HG03039 (cell line): ENCODE measurements around the gene FZD8.

ENCODE experiments used
- ATAC-seq: cut with Tn5 transposase; IDR thresholded peaks from one replicate; pipeline ENCODE4 v1.9.1; 2021; ENCODE audit warnings: mild to moderate bottlenecking, moderate library complexity; ENCODE audit not compliant: unreplicated experiment

Gene FZD8

DNA sequence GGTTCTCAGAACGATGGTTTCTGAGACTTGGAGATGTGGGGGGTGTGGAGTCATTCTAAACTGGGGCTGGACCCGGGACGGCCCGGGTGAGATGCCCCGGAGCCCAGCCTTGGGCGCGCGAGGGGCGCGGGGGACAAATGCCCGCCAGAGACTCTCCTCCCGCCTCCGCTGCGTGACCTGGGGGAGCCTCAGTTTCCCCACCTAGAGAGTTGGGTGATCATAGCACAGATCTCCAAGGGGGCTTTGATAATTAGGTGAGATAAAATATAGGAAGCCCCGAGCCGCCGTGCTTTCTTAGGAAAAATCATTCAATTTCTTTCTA lies 658 bp upstream of the FZD8 start:
- no peak for ATAC-seq

DNA sequence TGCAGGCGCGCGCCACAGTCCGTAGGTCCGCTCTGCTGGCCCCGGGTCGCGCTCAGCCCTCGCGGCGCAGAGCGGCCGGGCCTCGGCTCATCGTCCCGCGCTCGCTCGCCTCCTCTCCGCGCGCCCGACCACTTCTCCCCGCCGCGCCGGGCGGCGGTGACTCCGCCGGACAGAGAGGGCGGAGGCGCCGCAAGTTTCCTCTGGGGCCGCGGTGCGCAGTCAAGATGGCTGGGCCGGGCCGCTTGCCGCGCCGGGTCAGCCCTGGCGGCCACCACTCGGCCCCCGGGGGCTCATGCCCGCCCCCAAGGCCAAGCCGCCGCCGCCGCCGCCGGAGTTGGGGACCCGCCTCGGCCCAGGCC lies 441 bp downstream of the FZD8 start:
- ATAC-seq, result peak; percentile 18

DNA sequence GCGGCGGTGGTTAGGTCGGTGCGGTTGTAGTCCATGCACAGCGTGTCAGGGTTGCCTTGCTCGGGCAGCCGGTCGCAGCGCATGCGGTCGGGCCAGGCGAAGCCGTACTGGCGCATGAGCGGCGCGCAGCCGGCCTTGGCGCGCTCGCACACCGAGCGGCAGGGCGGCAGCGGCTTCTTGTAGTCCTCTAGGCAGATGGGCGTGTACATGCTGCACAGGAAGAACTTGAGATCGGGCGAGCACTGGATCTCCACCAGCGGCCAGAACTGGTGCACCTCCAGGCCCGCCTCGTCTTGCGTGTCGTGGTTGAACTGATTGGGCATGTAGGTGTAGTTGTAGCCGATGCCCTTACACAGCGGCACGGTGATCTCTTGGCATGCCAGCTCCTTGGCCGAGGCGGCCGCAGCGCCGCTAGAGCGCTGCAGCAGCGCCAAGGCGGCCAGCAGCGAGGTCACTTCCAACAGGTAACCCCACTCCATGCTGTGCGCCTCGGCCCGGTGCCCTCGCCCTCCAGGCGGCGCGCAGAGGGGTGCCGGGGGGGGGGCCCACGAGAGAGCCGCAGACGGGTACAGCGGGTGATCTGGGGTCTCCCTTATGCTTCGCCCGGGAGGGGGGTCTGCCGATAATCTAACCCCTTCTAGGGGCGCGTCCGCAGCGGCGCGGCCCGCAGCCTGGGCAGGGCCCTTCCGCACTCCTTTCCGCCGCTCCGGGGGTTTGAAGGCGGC lies 983 bp downstream of the FZD8 start:
- peak; percentile 34 for ATAC-seq

DNA sequence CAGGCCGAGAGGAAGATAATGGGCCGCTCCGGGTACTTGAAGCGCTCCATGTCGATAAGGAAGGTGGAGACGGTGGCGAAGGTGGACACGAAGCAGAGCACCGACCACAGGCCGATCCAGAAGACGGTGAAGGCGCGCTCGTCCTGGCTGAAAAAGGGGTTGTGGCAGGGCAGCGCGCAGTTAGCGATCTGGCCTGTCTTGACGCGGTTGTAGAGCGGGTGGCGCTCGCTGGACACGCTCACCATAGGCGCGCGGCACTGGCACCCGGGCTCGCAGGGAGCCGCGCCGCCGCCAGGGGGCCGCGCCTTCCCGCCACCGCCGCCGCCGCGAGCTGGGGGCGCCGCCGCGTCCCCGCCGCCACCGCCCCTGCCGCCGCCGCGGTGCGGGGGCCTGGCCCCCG lies 1.6 kb downstream of the FZD8 start:
- ATAC-seq, result peak; percentile 41

DNA sequence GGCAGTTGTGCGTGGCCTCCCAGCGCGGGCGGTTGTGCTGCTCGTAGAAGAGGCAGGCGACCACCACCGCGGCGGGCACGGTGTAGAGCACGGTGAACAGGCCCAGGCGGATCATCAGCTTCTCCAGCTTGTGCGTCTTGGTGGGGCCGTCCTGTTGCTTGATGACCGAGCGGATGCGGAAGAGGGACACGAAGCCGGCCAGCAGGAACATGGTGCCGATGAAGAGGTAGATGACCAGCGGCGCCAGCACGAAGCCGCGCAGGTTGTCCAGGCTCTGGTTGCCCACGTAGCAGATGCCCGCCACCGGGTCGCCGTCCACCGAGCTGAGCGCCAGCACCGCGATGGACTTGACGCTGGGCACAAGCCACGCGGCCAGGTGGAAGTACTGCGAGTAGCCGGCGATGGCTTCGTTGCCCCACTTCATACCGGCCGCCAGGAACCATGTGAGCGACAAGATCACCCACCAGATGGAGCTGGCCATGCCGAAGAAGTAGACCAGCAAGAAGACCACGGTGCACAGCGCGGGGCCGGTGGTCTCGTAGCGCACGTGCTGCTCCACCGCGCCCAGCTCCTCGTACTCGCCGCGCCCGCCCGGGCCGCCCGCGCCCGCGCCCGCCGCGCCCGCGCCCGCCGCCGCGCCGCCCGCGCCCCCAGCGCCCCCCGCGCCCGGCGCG lies 2.2 kb downstream of the FZD8 start:
- no peak for ATAC-seq

DNA sequence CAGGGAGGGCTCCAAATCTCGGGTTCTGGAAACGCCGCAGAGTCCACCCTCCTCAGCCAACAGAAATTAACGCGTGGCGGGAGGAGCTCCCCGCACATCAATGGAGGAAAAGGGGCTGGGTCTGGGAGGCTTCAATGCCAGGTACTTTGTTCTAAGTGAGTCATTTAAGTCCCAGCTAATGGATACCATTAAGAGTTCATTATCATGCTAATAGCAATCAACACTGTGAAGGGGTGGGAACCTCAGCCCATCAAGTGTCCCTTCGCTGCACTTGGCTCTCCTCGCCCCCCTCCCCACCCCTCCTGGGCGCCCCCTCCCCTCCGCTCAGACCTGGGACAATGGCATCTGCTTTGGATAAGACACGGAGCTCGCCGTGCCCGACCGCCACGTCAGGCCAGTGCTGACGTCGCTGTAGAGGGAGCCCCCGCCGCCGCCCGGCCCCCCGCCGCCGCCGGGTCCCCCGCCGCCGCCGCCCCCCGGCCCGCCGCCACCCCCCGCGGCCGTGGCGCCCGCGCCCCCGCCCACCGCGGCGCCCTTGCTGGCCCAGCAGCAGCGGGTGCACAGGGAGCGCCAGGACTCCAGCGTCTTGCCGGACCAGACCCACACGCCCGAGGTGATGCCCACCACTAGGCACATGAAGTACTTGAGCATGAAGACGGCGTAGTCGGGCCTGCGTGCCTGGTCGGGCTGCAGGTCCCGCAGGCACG lies 2.9 kb downstream of the FZD8 start:
- ATAC-seq, result no peak

DNA sequence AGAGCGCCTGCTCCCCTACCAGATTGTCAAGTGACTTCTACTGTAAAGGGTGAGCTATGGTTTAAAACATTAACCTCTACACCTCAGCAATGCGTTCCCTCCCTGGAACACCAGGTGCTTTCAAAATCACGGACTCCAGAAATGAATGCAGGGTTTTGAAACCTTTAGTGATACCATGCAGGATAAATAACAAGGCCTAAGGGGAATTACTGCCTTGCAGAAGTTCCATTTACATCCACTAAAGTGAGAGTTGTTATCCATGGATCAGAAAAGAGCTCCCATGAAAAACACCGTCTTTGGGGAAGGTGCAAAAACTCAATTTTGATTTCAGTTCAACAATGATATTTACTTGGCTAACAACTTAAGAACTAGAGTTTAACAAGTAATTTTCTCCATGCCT lies 4.0 kb downstream of the FZD8 start:
- ATAC-seq, result no peak

DNA sequence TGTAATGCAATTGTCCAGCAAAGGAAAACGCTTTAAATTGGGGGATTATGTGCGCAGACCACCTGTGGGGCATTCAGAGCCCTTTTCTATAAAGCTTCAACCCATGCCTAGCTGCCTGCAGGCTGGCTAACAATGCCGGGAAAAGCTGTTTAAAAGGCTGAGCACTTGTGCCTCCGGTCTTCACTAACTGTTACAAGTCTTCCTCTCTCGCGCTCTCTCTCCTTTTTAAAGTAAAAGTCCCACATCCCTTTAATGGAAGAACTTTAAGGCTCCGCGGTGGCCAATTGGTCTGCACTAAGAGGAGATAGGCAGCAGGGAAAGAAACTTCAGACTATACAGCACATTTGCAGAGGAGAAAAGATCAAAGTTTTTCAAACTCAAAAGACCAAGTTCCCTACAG lies 4.6 kb downstream of the FZD8 start:
- ATAC-seq, result no peak

DNA sequence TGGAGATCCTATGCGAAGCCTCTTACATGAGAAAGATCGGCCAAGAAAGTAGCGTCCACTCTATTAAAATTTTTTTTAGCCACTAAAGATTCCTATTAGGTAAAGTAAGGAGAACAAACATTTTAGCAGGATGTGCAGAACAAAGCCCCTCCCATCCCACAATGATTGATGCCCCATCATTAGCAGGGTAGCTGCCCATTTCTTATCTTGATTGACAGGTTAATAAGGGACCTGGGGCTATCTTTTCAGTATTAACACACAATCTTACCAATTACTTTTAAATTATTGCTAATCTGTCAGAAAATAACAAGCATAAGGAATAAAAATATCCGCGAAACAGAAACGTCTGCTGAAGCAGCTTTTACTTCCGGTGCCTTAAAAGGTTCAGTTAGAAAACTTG lies 5.1 kb downstream of the FZD8 start:
- ATAC-seq, result no peak

DNA sequence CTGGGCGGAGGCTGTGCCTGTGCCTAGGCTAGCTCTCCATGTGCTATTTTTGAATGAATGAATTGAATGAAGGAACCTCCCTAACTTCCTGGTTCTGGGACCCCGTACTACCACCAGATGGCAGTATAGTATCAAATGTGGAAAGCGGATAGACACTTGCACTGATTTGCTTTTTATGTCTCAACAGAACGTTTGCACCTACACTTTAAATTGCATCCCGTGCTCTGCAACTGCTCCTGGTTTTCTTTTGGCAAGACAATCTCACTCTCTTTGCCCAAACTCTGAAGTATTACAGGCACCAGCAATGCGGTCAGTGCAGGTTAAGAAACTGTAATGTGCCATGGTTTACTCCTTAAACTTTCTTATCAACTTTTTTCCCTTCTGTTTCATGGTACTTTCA lies 6.5 kb downstream of the FZD8 start:
- peak; percentile 86 for ATAC-seq

DNA sequence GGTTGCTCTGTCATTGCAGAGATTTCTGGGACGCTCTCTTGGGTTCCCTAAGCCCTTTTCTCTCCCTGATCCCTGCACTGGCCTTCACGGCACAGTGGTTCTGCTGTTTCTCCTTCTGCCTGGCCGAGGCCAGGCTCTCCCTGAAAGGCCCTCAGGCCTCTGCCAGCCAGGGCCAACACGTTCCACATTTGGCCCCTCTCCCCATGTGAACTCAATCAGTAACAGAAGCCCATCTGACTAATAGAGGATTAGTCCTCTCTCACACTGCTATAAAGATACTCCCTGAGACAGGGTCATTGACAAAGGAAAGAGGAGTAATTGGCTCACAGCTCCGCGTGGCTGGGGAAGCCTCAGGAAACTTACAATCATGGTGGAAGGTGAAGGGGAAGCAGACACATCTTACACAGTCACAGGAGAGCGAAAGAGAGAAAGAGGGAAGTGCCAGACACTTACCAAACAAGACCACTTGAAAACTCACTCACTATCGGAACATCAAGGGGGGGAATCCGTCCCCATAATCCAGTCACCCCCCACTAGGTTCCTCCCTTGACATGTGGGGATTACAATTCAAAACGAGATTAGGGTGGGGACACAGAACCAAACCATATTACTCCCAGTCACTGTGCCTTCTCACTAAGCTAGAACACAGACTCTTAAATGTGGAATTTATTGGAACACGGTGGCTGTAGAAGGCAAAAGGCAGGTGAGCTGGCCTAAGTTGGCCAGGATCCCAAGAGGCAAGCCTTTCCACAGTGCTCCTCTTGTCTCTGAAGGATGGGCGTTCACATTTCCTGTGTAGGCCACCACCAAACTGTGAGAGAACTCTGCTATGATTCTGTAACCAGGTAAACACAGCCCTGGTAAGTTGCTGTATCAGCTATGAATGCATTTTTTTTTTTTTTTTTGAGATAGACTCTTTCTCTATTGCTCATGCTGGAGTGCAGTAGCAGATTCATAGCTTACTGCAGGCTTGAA lies 8.8 kb downstream of the FZD8 start:
- ATAC-seq, result no peak

DNA sequence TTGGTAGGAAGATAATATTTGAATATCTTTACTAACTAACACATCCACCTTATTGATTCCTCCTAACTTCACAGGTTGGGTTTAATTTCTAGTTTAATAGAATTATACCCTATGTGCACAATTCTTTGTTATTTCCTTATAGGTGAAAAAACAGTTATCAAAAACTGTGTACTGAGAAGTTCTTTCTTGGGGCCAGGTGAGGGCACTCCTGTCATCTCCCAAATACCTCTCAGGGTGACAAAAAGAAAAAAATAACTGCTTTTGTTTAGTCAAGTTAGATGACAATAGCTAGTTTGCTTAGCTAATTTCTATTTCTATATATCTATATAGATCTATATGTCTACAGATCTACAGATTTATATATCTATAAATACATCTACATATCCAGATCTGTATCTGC lies 10.1 kb downstream of the FZD8 start:
- no peak for ATAC-seq

DNA sequence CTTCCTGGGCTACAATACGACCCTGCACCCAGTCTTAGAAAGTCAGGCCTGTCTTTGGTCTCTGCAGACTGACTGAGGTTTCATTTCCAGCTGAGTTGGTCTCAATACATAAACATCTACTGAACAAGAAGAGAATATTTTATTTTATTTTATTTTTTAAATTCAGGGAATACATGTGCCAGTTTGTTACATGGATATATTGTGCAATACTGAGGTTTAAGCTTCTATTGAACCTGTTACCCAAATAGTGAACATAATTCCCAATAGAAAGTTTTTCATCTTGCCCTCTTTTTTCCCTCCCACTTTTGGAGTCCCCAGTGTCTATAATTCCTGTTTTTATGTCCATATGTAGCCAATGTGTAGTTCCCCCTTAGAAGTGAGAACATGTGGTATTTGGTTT lies 10.7 kb downstream of the FZD8 start:
- no peak for ATAC-seq

DNA sequence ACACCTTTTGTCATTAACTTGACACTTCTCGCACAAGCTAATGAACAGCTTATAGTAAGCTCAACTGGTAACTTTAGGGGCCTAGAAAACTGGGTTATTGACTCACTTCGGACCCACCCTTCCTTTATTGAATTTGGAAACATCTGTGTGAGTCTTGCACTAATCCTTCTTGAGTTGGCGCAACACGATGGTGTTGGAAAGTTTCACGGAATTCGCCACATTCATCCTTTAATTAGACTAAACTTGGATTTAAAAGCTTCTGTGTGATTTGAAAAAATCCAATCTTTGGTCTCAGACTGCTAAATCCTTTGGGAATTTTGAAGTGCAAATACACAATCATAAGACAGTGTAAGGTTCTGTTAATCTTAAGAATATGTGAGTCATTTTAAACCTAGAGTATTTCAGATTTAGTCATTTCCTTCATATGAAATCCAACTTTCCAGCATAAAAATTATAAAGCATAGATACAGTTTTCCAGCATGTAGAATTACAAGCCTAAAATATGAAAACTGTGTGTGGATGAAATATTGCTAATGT lies 15.1 kb downstream of the FZD8 start:
- no peak for ATAC-seq

DNA sequence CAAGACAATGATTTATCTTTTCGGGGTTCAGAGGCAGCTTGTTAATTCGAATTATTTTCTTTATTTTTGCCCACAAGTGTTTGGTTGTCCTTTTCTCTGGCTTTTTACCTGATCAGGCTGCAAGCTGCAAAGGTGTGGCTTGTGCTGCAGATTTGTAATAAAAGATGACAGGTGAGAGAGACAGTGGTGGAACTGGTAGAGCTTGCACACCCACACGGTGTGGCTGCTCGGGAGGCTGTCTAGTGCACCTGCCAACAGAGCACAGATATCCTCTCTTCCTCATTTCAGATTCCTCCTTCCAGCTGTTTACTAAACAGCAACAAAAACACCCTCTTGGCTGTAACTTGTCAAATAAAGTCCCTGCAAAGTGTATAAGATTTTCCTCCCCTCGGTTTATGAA lies 27.8 kb downstream of the FZD8 start:
- ATAC-seq, result no peak

DNA sequence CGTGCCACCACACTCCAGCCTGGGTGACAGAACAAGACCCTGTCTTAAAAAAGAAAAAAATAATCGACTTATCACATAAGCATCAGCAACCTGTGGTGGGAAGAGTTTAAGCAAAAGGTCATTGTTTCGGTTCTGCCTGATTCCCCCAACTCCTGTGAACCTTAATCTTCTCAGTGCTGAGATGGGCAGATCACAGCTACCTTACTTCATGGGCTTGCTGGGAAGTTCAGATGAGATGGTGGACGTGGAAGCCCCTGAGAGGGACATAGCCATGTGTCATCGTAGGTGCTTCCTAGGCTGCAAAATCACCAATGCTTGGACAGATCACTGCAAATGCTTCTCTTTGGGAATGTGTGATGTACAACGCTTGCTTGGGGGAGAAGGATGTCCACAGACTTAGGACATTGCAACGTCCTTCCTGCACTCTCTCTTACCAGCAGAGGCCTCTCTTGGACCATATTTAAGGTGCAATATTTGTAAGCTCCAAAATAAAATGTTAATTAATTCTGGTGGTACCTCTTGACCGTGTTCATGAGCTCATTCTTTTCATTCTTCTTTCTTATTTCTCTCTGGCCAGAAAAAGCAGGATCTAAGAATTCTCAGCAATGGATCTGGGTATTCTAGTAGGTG lies 28.4 kb downstream of the FZD8 start:
- no peak for ATAC-seq

DNA sequence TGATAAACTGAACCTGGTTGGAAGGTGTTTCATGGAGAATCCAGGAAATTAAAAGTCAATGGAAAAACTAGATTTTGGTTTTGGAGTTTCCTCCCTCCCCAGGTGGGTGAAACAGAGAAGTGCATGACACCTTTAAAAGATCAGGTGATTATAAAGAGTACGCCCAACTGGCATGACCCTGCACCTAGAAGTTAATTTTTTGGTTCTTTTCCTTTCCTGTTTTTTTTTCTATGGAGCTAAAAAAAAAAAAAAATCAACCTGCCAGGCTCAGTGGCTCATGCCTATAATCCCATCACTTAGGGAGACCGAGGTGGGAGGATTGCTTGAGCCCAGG lies 29.0 kb downstream of the FZD8 start:
- ATAC-seq, result no peak

DNA sequence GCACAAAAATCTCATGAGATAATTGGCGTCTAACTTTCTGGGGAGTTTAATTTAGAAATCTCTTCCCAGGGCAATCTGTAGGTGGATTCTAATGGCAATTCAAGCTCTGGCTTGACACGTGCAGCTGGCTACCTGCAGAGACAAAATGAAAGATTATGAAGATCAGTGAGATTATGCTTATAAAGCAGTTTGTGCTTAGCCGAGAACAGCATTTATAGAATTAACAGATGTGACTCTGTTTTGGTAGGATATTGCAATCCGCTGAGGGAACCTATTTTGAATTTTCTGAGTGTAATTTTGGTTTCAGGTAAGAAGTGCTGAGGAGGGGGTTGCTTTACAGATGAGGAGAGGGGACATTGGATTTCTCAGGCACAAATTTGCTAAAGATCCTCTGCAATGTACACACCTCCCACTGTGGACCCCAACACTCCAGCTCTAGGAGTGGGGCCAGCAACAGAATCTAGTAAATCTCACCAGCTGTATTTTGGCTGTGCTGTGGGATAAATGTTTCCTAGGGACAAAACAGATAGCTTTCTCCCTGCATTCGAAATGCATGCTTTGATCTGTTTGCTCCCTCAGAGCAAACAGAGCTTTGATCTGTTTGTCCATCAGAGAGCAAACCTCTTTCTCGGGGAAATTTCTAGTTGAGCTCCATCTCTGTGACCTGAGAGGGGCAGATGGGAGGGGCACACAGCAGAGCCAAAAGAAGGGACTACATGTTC lies 29.6 kb downstream of the FZD8 start:
- no peak for ATAC-seq

DNA sequence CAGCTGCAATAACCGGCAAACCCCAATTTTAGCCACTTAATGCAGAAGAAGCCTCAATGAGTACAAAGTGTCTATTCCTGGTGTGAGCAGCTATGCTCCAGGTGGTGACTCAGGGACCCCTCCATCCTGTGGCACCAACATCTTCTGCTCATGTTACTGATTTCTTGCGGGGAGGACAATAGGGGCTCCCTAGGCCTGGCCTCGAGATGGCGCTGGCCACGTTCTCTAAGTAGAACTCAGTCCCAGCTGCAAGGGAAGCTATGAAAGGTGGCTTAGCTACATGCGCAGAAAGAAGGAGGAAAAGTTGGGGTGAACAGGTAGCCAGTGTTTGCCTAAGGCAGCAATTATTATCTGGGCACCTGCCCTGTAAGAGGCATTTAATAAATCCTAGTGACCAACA lies 30.3 kb downstream of the FZD8 start:
- ATAC-seq, result no peak

DNA sequence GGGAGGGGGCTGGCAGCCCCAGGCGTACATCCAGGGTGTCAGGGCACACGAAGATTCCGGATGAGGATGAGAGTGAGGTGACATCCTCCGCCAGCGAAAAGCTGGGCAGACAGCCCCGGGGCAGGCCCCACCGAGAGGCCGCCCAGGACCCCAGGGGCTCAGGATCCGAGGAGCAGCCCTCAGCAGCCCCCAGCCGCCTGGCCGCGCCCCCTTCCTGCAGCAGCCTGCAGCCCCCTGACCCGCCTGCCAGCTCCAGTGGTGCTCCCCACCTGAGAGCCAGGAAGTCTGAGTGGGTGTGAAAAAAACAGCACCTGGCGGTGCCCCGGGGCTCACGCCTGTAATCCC lies 33.8 kb downstream of the FZD8 start:
- ATAC-seq, result no peak
